Stimulated activated CD4-positive, alpha-beta T cell treated with anti-CD3 and anti-CD28 coated beads, Interleukin-4, amount 100 ng/mL, for 4 hours (primary cell): ENCODE data around the gene SPAST.
"Not testable (repeated sequence)": the region's sequence is repeated elsewhere in the genome, so short reads cannot be mapped to it uniquely, and the experiment has no call there.

Source experiments
- DNase-seq, 2 experiments: peaks; one replicate each; pipeline ENCODE4 v3.0.0-alpha.2; 2020

The SPAST gene, protein sequence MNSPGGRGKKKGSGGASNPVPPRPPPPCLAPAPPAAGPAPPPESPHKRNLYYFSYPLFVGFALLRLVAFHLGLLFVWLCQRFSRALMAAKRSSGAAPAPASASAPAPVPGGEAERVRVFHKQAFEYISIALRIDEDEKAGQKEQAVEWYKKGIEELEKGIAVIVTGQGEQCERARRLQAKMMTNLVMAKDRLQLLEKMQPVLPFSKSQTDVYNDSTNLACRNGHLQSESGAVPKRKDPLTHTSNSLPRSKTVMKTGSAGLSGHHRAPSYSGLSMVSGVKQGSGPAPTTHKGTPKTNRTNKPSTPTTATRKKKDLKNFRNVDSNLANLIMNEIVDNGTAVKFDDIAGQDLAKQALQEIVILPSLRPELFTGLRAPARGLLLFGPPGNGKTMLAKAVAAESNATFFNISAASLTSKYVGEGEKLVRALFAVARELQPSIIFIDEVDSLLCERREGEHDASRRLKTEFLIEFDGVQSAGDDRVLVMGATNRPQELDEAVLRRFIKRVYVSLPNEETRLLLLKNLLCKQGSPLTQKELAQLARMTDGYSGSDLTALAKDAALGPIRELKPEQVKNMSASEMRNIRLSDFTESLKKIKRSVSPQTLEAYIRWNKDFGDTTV

DNA sequence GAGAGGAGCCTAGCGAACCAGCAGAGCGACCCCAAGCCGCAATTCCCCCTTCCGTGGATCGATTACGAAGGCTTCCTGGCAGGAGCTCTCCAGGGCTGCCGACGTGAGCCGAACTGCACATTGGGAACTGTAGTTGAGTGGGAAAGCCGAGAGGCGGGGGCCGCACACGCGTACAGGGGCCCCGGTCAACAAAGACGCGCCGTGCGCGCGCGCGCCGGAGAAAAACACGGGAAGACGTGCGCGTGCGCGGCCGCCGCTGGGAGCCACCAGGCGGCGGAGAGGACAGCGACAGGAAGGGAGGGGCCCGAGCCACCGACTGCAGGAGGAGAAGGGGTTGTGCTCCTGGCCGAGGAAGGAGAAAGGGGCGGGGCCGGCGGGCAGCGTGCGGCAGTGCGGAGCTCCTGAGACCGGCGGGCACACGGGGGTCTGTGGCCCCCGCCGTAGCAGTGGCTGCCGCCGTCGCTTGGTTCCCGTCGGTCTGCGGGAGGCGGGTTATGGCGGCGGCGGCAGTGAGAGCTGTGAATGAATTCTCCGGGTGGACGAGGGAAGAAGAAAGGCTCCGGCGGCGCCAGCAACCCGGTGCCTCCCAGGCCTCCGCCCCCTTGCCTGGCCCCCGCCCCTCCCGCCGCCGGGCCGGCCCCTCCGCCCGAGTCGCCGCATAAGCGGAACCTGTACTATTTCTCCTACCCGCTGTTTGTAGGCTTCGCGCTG is at the start of gene SPAST:
TSS of gene SPAST (plus strand) at position 247 of the 711 bp plus-strand sequence. CDS start at position 523, 276 bp downstream.
- peak; percentile 96 to 98 for DNase-seq

DNA sequence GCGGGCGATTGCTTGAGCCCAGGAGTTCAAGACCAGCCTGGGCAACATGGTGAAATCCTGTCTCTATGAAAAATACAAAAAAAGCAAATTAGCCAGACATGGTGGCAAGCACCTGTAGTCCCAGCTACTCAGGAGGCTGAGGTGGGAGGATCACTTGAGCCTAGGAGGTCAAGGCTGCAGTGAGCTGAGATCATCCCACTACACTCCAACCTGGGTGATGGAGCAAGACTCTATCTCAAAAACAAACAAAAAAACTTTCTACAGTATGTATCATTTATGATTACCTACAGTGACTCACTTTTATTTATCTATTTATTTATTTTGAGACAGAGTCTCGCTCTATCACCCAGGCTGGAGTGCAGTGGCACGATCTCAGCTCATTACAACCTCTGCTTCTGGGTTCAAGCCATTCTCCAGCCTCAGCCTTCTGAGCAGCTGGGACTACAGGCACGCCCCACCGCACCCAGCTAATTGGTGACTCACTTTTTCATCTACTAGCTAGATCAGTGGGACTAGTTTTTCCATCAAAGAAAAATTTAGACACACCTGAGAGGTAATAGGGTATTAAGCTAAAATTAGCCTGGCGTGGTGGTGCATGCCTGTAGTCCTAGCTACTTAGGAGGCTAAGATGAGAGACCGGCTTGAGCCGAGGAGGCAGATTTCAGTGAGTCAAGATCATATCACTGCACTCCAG is 44.4 kb upstream of the SPAST start:
- not testable (repeated sequence) for DNase-seq

DNA sequence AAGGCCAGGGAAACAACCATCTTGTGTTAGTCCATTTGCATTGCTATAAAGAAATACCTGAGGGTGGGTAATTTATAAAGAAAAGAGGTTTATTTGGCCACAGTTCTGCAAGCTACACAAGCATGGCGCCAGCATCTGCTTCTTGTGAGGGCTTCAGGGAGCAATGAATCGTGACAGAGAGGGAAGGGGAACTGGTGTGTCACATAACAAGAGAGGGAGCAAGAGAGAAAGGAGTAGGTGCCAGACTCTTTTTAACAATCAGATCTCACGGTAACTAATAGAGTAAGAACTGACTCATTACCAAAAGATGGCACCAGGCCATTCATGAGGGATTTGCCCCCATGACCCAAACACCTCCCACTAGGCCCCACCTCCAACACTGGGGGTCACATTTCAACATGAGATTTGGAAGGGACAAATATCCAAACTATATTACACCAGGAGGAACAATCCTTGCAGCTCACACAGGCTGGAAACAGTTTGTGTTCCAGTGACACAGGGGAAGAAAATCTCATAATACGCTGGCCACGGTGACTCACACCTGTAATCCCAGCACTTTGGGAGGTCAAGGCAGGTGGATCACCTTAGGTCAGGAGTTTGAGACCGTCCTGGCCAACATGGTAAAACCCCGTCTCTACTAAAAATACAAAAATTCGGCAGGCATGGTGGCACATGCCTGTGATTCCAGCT is 29.0 kb upstream of the SPAST start:
- DNase-seq = not testable (repeated sequence)

DNA sequence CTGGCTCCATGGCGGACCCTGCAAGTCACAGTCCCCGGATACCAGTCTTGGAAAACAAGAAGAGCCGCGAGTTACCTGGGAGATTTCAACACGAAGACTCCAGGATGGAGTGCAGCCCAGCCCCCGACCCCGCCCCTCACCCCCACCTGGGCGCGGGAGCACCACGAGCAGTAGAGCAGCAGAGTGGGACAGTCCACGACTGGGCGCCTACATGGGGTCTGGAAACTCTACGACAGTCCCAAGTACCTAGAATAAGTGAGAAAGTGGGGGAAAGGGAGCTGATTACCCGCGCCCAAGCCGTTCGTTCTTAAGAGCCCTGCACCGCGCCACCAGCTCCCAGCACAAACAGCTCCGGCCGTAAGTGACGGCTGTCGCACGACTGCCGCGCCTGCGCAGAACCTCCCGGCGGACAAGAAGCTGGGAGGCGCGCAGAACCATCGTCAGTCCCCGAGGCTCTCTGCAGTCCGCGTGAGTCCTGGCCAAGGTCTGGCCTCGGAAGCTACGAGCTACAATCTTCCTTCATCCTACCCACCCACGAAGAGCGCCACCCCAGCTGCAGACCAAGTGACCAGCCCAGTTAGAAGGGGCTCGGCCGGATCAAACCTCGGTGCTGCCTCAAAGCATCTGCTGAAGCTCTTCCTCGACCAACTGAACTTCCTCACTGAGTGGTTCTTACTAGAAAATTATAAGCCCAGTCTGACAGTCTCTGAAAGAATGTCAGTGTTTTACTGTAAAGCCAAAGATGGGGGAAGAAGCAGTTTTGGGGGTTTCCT is 23.7 kb upstream of the SPAST start, which contains the start of gene DPY30:
TSS of gene DPY30 (minus strand) at position 359 of the 773 bp plus-strand sequence. CDS start at position 10, 349 bp downstream.
- DNase-seq = peak; percentile 87 to 88

DNA sequence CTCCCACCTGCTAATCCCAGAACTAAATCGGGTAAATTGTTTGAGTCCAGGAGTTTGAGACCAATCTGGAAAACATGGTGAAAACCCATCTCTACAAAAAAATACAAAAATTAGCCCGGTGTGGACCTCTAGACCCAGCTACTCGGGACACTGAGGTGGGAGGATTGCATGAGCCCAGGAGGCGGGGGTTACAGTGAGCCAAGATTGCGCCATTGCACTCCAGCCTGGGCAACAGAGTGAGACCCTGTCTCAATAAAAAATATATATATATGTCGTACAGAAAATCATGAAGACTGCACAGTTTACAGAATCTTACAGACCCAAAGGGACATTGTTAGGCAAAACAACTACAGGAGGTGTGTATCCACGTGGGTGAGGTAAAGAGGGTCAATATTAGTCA is 19.8 kb upstream of the SPAST start:
- DNase-seq = no peak

DNA sequence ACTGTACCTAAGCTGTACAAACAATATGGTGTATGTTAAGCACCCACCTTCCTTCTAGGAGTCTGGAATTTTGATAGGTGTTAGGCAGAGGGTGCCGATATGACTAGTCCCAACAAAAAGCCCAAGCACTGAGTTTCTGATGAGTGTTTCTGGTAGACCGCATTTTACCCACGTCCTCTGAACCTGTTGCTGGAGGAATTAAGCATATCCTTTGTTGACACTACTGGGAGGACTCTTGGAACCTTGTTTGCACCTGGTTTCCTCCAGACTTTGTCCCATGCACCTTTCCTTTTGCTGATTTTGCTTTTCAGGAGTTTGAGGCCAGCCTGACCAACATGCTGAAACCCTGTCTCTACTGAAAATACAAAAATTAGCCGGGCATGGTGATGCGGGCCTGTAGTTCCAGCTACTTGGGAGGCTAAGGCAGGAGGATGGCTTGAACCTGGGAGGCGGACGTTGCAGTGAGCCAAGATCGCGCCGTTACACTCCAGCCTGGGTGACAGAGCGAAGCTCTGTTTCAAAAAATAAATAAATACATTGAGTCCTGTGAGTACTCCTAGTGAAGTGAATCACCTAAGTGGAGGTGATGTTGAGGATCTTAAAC is 11.4 kb upstream of the SPAST start:
- no peak for DNase-seq

DNA sequence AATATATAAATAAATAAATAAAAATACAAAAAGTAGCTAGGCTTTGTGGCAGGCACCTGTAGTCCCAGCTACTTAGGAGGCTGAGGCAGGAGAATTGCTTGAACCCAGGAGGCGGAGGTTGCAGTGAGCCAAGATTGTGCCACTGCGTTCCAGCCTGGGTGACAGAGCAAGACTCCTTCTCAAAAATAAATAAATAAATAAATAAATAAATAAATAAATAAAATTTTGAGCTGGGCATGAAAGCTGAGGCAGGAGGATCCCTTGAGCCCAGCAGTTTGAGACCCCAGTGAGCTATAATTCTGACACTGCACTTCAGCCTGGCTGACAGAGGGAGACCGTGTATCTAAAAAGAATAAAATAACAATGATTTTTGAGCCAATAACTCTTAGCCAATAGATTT is 8.8 kb upstream of the SPAST start:
- not testable (repeated sequence) for DNase-seq

DNA sequence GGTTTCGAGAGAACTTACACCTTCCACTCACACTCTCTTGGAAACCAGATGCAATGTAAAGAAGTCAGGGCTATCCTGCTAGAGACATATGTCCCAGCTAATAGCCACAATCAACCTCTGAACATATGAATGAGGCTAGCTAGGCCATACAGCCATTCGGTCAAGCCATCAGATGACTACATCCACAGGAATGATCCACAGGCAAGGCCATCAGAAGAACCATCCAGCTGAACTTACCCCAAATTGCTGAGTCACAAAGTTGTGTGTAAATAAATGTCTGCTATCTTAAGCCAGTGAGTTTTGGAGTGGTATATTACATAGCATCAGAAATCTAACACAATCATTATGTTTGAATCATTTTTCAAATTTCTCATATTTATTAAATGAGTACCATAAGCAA is 5.2 kb upstream of the SPAST start:
- no peak for DNase-seq

DNA sequence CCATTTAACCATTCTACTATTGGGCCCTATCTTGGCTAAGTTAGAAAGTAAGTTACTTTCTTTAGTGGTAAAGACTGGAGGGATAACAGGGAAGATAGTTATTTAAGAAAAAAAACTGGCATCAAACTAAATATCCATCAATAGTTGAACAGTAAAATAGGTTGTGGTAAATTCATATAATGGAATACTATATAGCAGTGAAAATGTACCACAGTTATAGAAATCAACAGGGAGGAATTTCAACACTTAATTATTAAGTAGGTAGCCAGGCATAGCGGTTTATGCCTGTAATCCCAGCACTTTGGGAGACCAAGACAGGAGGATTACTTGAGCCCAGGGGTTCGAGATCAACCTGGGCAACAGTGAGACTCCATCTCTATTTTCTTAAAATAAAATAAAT is 3.1 kb upstream of the SPAST start:
- DNase-seq = no peak

DNA sequence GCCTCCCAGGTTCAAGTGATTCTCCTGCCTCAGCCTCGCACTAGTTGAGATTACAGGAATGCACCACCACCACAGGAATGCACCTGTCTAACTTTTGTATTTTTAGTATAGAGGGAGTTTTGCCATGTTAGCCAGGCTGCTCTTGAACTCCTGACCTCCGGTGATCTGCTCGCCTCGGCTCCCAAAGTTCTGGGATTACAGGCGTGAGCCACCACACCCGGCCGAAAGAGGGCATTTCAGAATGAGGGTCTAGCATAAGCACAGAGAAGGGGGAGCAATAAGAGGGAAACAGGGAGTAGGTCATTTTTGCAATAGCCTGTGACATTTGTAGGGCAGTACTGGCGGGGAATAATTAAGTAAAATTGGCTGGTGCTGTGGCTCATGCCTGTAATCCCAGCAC is 1.9 kb upstream of the SPAST start:
- DNase-seq = no peak

DNA sequence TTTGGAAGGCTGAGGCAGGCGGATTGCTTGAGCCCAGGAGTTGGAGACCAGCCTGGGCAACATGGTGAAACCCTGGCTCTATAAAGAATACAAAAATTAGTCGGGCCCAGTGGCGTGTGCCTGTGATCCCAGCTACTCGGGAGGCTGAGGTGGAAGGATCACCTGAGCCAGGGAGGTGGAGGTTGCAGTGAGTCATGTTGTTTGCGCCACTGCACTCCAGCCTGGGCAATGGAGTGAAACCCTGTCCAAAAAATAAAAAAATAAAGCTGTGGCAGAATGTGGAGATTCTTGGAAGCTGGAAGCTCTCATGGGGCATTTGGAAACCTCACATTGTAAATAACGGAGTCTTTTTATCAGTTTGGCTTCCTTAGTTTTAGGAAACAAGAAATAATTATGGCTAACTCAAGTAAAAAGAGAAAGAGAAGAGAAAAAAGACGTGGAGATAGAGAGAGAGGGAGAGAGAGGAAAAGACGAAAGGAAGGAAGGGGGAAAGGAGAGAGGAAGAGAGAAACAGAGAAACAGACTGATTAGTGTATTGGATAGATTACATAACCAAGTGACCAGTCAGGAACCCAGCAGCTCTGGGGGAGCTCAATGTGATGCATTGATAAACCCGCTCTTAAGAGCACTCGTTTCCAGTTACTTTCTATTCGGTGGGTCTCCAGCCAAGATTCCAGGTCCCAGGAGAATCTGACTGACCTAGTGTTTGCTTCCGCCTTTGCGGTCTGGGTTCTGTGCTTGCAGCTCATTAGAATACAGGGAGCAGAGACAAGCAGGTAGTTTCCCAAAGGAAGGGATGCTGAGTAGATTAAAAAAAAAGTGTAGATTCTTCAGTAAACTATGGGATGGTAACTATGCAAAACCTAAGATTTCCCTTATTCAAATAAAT is 1.1 kb upstream of the SPAST start:
- DNase-seq = no peak

DNA sequence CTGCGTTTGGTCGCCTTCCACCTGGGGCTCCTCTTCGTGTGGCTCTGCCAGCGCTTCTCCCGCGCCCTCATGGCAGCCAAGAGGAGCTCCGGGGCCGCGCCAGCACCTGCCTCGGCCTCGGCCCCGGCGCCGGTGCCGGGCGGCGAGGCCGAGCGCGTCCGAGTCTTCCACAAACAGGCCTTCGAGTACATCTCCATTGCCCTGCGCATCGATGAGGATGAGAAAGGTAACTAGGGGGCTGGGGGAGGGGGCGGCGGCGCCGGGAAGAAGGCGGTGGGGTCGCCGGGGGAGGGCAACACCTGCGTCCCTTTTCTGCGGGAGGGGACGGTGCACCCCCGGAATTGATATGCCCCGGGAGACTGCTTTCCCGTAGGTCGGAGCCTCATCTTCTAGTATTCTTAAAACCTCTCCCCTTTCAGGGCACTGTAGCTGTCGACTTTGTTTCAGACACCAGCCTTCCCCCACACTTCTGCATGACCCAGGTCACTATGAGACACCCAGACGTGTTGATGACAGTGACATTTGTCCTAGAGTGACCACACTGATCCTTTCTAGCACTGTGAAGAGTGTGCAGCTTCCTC is 755 bp downstream of the SPAST start:
- DNase-seq = peak; percentile 3 to 21

DNA sequence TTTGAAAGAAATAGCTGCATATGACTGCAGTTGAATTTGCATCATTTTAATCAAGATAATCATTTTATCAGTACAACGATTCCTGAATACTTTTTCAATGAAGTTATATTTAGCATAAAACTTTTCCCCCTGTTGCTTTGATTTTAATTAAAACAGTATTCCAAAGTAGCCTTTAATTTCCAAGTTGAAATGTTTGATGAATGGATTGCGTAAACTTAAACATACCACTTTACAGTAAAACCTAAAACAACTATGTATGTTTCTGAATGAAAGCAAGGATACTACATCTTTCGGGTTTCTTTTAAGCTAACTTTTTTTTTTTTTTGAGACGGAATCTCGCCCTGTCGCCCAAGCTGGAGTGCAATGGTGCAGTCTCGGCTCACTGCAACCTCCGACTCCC is 1.4 kb downstream of the SPAST start:
- DNase-seq = no peak

DNA sequence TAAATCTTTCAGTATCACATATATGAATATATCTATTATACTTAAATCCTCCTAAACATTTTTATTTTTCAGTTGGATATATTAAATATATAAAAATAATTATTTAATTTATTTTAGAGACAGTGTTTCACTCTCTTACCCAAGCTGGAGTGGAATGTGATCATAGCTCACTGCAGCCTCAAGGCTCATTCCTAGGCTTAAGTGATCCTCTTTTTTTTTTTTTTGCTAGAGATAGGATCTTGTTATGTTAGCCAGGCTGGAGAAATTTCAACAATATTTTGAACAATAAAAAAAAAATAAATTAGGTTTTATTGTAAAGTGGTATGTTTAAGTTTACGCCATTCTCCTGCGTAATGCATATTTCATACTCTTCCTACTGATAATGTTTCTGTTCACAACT is 4.2 kb downstream of the SPAST start:
- no peak for DNase-seq

DNA sequence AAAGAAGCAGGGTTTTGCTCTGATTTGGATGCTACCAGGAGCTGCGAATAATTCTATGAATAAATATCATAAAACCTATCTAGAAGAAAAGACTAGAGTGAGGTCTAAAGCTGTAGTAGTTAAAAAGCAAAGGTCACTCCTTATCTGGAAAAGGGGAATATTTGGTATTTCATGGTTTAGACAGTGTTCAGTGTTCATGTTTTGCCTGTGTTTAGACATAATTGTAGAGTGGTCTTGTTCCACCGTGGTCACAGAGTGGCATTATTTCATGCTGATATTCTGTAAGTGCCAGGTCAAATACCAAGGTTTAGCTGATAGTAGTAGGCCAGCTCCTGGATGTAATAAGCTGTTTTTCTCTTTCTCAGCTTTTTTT is 10.8 kb downstream of the SPAST start:
- no peak for DNase-seq

DNA sequence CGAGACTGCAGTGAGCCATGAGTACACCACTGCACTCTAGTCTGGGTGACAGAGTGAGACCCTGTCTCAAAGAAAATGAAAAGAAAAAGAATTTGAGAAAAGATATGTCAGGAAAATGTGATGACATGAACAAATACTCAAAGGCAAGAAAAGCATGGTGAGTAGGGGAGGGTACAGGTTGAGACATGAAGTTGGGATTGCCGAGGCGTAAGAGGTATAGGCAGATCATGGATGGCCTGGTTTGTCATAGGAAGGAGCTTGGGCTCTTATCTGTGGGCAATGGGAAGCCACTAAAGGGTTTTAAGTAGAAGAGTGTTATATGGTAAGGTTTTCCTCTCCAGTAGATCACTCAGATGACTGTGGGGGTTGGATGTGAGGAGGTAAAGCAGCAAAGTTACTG is 32.3 kb downstream of the SPAST start:
- no peak for DNase-seq

DNA sequence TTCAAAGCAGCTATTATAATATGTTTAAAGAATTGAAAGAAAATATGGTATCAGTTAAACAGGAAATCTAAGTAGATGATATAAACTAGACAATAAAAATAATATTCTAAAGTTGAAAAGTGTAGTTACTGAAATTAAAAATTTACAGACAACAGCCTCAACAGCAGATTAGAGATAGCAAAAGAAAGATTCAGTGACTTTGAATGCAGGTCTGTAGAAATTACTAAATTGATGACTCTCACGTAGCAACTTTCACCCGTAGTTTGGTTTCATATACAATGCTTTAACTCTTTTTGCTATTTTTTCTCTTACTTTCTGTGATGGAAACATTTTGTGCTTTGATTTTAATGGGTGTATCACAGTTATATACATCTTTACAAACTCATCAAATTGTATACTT is 44.8 kb downstream of the SPAST start:
- no peak for DNase-seq

DNA sequence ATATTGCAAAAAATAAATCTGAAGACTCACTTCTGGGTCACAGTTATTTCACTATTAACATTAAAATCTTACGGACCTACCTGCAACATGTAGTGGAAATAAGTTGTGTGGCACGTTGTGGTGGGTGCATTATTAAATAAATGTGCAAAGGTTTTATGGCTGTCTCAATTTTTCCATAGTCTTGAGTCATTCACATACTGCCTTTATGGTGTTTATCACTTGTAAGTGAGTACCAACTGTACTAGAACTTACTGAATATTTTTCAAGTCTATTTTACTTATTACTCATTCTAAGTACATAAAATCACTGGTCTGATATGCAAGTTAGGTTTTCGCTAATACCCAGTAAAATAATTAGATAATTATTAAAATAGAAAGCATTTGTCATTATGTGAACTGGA is 54.7 kb downstream of the SPAST start:
- no peak for DNase-seq

DNA sequence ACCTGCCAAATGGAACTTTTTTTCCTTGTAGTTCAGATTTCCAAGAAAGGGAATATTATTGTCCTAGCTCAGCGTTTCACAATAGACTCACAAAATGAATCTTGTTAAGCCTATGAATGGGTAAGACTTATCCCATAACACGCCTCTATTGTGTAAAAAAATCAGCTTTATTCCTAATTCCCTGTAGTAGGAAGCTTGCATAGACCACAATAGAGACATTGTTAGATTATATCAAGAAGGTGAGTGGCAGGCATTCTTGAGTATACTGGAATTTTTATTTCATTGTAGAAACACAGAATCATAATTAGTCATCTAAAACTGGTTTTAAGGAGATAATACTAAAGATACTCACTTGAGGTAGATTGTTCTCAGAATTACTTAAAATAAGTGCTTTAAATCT is 55.8 kb downstream of the SPAST start:
- DNase-seq = no peak

DNA sequence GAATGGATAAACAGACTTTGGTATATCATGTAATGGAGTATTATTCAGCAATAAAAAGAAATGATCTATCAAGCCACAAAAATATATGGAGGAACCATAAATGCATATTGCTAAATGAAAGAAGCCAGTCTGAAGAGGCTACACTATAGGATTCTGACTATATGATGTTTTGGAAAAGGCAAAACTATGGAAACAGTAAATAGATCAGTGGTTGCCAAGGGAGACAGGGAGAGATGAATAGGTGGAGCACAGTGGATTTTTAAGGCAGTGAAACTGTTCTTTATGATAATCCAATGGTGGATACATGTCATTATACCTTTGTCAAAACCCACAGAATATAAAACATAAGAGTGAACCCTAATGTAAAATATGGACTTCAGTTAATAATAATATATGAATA is 61.3 kb downstream of the SPAST start:
- DNase-seq = no peak
